Endothelial cell of umbilical vein (primary cell): ENCODE measurements around the gene FNDC8.

Source experiments
- CTCF ChIP-seq, 2 donors: IDR thresholded peaks; 1 replicate in 1 of 2; 2 replicates in 1 of 2; pipeline ENCODE4 v1.5.1; 2011; ENCODE audit warnings: low read length in 2 of 2, mild to moderate bottlenecking in 2 of 2, moderate library complexity in 2 of 2, control low read depth in 1 of 2, inconsistent platforms in 1 of 2, low read depth in 1 of 2; ENCODE audit not compliant: insufficient read depth in 1 of 2; ENCODE audit errors: extremely low read depth in 1 of 2
- EZH2 ChIP-seq: IDR thresholded peaks from 2 replicates; pipeline ENCODE4 v1.6.1; 2012; ENCODE audit warnings: borderline replicate concordance, low read depth, mild to moderate bottlenecking, moderate library complexity, low read length, inconsistent platforms; ENCODE audit not compliant: severe bottlenecking
- MYC ChIP-seq: IDR thresholded peaks from one replicate; pipeline ENCODE4 v1.6.1; 2011; ENCODE audit warnings: mild to moderate bottlenecking, low read depth, low read length
- POLR2A ChIP-seq: IDR thresholded peaks from 2 replicates; pipeline ENCODE4 v1.6.1; 2012; ENCODE audit warnings: low read depth, mild to moderate bottlenecking, control low read depth, low read length

GRCh38 chr17:35084987-35085386, 36.4 kb upstream of the FNDC8 start:
- TF ChIP-seq CTCF (IDR thresholded peaks at IDR 0.05; ENCODE audit: extremely low read depth in 1 of 2, insufficient read depth in 1 of 2, low read depth in 1 of 2, low read length in 2 of 2) = no peak
- TF ChIP-seq EZH2 = no peak
- no peak for TF ChIP-seq POLR2A
- no peak for TF ChIP-seq MYC
